Fibroblast of villous mesenchyme (primary cell): ENCODE results near the gene STPG2. TPM values are rescaled to one million over a fixed set of nuclear protein-coding genes. Genes with fewer than 3 reads are reported as not detected.
"Not testable (repeated sequence)": the region's sequence is repeated elsewhere in the genome, so short reads cannot be mapped to it uniquely, and the experiment has no call there.

Experiments used
- DNase-seq: peaks from one replicate; pipeline ENCODE4 v3.0.0-alpha.2; 2010; ENCODE audit warnings: low read depth
- H3K4me3 ChIP-seq: 2 replicates; pipeline ENCODE4 v1.5.1; 2011; ENCODE audit warnings: low read depth, mild to moderate bottlenecking, low read length
- total RNA-seq: library from RNA; depleted of rRNA; stranded (reverse); fragments of >200 nt; gene quantifications from 2 replicates; pipeline ENCODE4 v1.2.3, GENCODE V29; 2012
- TF ChIP-seq, protein P1 (sequence below): IDR thresholded peaks from 2 replicates; pipeline ENCODE4 v1.5.1; 2012; ENCODE audit warnings: low read depth, mild to moderate bottlenecking, low read length; ENCODE audit not compliant: insufficient read depth

STPG2 gene
- total RNA-seq, 1 donor = under 0.01 TPM

- DNase-seq = no peak
These were observed 233.3 kb downstream of the STPG2 start for GRCh38 chr4:97910005-97910404.

DNA sequence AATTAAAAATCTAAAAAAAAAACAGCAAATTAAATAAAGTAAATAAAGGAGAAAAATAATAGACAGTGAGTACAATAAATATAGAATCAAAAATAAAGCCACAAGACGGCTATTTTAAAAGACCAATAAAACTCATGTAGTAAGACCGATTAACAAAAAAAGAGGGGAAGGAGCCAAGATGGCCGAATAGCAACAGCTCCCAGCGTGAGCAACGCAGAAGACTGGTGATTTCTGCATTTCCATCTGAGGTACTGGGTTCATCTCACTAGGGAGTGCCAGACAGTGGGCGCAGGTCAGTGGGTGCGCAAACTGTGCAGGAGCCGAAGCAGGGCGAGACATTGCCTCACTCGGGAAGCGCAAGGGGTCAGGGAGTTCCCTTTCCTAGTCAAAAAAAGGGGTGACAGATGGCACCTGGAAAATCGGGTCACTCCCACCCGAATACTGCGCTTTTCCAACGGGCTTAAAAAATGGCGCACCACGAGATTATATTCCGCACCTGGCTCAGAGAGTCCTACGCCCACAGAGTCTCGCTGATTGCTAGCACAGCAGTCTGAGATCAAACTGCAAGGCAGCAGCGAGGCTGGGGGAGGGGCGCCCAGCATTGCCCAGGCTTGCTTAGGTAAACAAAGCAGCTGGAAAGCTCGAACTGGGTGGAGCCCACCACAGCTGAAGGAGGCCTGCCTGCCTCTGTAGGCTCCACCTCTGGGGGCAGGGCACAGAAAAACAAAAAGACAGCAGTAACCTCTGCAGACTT is 239.7 kb downstream of the STPG2 start:
- not testable (repeated sequence) for H3K4me3 ChIP-seq, DNase-seq

More at GRCh38 chr4:97910005-97910404, 233.3 kb downstream of the STPG2 start:
- TF ChIP-seq, protein P1, sequence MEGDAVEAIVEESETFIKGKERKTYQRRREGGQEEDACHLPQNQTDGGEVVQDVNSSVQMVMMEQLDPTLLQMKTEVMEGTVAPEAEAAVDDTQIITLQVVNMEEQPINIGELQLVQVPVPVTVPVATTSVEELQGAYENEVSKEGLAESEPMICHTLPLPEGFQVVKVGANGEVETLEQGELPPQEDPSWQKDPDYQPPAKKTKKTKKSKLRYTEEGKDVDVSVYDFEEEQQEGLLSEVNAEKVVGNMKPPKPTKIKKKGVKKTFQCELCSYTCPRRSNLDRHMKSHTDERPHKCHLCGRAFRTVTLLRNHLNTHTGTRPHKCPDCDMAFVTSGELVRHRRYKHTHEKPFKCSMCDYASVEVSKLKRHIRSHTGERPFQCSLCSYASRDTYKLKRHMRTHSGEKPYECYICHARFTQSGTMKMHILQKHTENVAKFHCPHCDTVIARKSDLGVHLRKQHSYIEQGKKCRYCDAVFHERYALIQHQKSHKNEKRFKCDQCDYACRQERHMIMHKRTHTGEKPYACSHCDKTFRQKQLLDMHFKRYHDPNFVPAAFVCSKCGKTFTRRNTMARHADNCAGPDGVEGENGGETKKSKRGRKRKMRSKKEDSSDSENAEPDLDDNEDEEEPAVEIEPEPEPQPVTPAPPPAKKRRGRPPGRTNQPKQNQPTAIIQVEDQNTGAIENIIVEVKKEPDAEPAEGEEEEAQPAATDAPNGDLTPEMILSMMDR = no peak
- no peak overlapping the region for H3K4me3 ChIP-seq

DNA sequence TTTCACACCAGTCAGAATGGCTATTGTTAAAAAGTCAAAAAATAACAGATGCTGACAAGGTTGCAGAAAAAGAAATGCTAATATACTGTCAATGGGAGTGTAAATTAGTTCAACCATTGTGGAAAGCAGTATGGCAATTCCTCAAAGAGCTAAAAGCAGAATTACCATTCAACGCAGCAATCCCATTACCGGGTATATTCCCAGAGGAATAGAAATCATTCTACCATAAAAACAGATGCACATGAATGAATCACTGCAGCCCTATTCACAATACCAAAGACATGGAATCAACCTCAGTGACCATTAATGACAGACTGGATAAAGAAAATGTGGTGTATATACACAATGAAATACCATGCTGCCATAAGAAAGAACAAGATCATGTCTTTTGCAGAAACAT is 243.0 kb downstream of the STPG2 start:
- TF ChIP-seq, protein P1 = no peak
- no peak for DNase-seq
- no peak overlapping the region for H3K4me3 ChIP-seq

GRCh38 chr4:97892592-97893266 is 250.5 kb downstream of the STPG2 start:
- H3K4me3 ChIP-seq = no peak overlapping the region
- no peak for DNase-seq
- TF ChIP-seq, protein P1 = no peak

DNA sequence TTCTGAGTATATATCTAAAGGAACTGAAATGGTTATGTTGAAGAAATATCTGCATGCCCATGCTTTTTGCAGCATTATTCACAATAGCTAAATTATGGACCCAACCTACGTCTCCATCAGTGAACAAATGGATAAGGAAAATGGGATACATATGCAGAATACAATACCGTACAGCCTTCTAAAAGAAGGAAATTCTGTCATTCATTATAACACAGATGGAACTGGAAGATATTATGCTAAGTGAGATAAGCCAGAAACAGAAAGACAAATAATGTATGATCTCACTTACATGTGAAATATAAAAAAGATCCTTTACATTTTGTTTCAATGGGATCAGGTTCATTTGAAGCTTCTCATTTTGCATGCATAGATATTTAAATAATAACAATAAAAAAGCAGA is 263.3 kb downstream of the STPG2 start:
- TF ChIP-seq, protein P1 = no peak
- no peak overlapping the region for H3K4me3 ChIP-seq
- no peak for DNase-seq

- no peak for DNase-seq
- H3K4me3 ChIP-seq = no peak overlapping the region
- TF ChIP-seq, protein P1 = no peak
These were observed 275.2 kb downstream of the STPG2 start for GRCh38 chr4:97868097-97868496.

DNA sequence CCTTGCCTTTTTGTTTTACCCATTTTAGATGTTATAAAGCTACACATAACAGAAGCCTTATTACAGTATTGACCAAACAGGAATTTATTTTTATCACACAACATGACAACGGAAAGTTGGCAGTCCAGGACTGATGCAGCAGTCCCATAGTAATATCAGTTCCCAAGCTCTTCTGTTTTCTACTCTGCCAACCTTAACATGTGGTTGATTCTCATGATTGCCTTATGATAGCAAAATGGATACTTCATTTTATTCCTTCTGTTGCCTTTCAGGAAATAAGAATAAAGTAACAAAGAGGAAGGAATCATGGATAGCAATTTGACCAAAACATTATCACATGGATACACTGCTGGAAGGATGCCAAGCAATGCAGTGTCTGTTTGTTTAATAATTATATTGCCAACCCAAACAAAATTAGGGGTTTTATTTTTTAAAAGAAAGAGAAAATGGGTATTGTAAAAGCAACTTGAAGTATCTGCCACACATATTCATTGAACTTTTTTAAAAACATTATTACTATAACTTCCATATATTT is 275.7 kb downstream of the STPG2 start:
- H3K4me3 ChIP-seq = no peak overlapping the region
- TF ChIP-seq, protein P1 = no peak
- DNase-seq = no peak
